ENCODE data around the gene ERCC4.

- no peak for TF ChIP-seq POLR2A (IDR thresholded peaks at IDR 0.05)
- TF ChIP-seq CTCF (IDR thresholded peaks at IDR 0.05): no peak
Observed at GRCh38 chr16:13997526-13997925, 77.6 kb downstream of the ERCC4 start.
